Right ventricle myocardium inferior (tissue), 1 donor: ENCODE measurements around the gene SLC8A1. TPM values are rescaled to one million over a fixed set of nuclear protein-coding genes. Genes with fewer than 3 reads are reported as not detected.
"Not testable (repeated sequence)": the region's sequence is repeated elsewhere in the genome, so short reads cannot be mapped to it uniquely, and the experiment has no call there.

Experiments used
- ATAC-seq: fragments of 200-7000 bp; cut with Tn5 transposase; one replicate; pipeline ENCODE4 v1.9.1; 2020; ENCODE audit warnings: mild to moderate bottlenecking, moderate library complexity
- DNase-seq: peaks from one replicate; pipeline ENCODE4 v3.0.0; 2021; ENCODE audit errors: missing footprints
- intact Hi-C: fragments of 100-400 bp; cut with DNase I; formaldehyde crosslinking; loops from one replicate; pipeline ENCODE4 v1.11.0; 2022
- total RNA-seq: library from RNA; stranded (reverse); fragmentation: NEBNext Ultra II Directional; extraction: Animal tissue kit (Norgen Biotek cat#: 25700); gene quantifications from one replicate; pipeline ENCODE4 v1.2.1, GENCODE V29; 2021
- donor health status: DM: no; HTN: yes; CAD: no; lungs with severe emphysema.

SLC8A1 gene
- total RNA-seq, 1 donor from 2014 or later: 999 TPM

- intact Hi-C loops: no loop called here
- ATAC-seq (no peak), DNase-seq (no peak)
These were observed 351.2 kb downstream of the SLC8A1 start for GRCh38 chr2:40100676-40101075.

DNA sequence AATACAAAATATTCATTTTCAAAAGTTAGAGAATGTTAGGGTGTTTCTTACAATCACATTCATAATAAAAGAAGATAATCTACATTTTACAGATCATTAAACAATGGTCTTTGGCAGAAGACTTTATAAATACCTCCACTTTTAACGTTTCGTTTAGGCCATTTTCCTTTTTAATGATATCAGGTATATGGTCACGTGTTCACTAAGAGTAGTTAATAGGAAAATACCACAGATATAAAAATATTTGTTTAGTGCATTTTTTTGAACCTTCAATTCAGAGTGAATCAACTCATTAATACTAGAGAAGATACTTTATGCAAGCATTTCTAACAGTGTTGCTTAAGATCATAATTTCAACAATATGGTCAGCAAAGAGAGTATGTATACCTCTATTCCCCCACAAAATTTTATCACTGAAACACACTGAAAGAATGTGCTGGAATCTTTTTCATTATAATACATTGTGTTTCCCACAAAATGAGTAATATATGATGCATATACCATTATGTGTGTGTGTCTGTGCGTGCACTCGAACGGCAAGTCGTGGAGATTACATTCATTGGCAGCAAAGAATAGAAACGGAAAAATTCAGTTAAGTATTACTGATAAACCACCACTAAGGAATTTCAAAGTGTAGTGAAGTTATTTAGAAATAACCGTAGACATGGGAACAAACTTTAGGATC is 353.0 kb downstream of the SLC8A1 start:
- intact Hi-C loops: no loop called here
- DNase-seq (no peak), ATAC-seq (no peak)

GRCh38 chr2:40097691-40098385 is 354.1 kb downstream of the SLC8A1 start:
- intact Hi-C loops: no loop called here
- no peak for DNase-seq
- ATAC-seq: no peak

DNA sequence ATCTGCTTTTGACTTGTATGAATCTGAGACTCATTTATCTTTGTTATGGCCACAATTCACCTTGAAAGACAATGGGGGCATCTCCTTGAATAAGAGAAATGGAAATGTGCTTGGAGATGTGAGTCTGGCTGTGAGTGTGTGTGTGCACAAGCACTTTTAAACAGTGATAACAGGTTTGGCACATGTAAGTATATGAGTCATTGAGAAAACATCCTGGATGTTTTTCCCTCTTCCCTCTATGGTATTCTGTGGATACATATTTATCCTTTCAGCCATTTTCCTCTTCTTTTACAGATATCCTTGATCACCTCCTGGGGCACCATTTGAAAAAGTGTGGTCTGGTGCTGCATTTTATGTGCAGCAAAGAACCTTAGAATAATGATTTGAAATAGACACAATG is 355.5 kb downstream of the SLC8A1 start:
- intact Hi-C loops: no loop called here
- ATAC-seq: no peak
- no peak for DNase-seq

DNA sequence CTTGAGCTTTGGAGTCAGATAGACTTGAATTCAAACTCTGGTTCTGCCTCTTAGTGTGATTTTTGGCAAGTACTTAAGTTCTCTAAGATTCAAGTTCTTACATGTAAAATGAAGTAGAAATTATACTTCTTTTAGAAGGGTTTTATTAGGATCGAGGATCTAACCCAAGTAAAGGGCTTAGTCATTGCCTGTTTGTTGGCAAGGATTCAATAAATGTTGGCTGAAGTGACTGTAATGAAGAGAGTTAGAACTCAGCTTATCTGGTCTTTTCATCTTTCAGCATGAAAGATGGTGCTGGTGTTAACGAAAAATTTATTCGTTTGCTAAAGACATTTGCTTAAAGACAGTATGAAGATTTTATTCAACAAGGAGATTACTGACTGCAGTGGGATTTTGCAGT is 356.9 kb downstream of the SLC8A1 start:
- intact Hi-C loops: no loop called here
- ATAC-seq (no peak), DNase-seq (no peak)

DNA sequence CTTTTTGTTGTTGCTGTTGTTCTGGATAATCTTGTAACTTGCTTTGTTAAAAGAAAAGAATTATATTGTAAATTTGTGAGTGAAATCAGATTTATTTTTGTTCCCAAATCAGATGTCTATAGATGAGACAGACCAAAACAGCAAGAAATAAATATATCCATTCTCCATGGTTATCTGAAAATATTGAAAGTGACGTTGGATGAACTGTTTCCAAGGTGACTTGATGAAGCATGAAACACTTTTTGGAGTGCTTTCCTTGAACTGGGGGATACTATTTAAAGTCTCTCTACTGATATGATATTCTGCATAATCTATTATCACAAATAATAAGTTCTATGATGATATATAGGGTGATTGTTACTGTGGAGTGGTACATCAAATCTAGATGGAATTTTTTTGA is 357.4 kb downstream of the SLC8A1 start:
- ATAC-seq: no peak
- DNase-seq: no peak
- intact Hi-C loops: no loop called here

GRCh38 chr2:40093021-40093675 is 358.7 kb downstream of the SLC8A1 start:
- intact Hi-C loops: no loop called here
- ATAC-seq (peak; percentile 52), DNase-seq (no peak)

- ATAC-seq: no peak
- DNase-seq: no peak
- intact Hi-C loops: no loop called here
These were observed 361.8 kb downstream of the SLC8A1 start for GRCh38 chr2:40090044-40090443.

DNA sequence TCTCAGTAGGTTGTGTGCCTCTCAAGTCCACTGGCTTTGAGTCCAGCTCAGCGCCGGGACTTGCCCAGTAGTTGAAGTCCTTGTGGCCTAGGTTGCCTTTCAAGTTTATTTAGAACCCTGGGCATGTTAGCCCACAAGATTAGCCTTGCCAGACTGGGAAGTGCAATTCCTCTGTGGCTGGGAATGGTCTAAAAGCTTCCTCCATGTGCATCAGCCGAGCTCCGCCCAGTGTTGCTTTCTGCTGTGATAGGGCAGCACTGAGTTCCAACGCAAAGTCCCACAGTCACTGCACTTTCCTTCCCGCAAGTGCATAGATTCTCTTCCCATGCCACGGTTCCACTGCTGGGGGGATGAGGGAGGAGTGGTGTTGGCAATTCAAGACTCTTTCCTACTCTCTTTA is 364.0 kb downstream of the SLC8A1 start:
- intact Hi-C loops: no loop called here
- ATAC-seq (peak; percentile 12), DNase-seq (peak; percentile 62)

GRCh38 chr2:40087434-40087833 is 364.5 kb downstream of the SLC8A1 start:
- intact Hi-C loops: no loop called here
- no peak for DNase-seq
- ATAC-seq: peak; percentile 76

DNA sequence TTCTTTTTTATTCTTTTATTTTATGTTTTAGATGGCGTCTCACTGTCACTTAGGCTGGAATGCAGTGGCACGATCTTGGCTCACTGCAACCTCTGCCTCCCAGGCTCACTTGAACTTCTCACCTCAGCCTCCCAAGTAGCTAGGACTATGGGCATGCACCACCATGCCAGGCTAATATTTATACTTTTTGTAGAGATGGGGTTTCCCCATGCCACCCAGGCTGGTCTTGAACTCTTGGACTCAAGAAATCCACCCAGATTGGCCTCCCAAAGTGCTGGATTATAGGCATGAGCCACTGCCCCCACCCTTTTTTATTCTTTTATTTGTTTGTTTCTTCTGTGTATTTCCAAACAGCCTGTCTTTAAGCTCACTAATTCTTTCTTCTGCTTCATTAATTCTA is 366.1 kb downstream of the SLC8A1 start:
- intact Hi-C loops: no loop called here
- no peak for DNase-seq
- ATAC-seq: no peak

DNA sequence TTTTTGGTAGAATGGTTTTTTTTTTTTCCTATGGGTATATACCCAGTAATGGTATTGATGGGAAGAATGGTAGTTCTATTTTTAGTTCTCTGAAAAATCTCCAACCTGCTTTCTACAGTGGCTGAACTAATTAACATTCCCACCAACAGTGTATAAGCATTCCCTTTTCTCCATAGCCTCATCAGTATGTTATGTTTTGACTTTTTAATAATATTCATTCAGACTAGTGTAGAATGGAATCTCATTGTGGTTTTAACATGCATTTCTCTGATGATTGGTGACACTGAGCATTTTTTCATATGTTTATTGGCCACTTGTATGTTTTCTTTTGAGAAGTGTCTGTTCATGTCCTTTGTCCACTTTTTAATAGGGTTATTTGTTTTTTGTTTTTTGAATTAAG is 378.6 kb downstream of the SLC8A1 start:
- DNase-seq, ATAC-seq, intact Hi-C loops: not testable (repeated sequence)

- intact Hi-C loops: no loop called here
- ATAC-seq: no peak
- no peak for DNase-seq
These were observed 379.3 kb downstream of the SLC8A1 start for GRCh38 chr2:40072442-40073232.

GRCh38 chr2:40062381-40062780 is 389.5 kb downstream of the SLC8A1 start:
- intact Hi-C loops: no loop called here

DNA sequence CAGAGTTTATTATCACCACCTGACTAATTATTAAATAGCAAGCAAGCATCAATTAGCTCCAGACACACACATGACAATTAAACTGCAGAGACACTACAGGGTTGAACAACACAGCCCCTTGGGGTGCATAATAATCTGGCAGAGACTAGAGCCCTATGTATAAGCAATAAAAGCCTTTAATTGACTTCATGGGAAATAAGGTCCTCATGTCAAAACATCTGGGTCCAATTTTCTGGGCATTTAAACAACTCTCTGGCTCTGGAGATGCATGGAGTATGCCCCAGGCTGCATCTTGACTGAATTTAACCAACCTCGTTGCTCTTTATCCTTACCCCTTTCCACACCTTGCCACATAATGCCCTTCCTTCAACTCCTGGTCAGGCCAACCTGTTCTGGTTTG is 402.1 kb downstream of the SLC8A1 start:
- DNase-seq (no peak), ATAC-seq (no peak)
- intact Hi-C loops: no loop called here

More at GRCh38 chr2:40062381-40062780, 389.5 kb downstream of the SLC8A1 start:
- ATAC-seq: no peak
- DNase-seq: no peak

- intact Hi-C loops: no loop called here
- DNase-seq: no peak
- ATAC-seq: peak; percentile 44
These were observed 403.4 kb downstream of the SLC8A1 start for GRCh38 chr2:40048506-40048905.

- ATAC-seq: no peak
- no peak for DNase-seq
- intact Hi-C loops: no loop called here
These were observed 404.5 kb downstream of the SLC8A1 start for GRCh38 chr2:40047406-40047805.
